ENCODE results near the gene EIF4E2.

DNA sequence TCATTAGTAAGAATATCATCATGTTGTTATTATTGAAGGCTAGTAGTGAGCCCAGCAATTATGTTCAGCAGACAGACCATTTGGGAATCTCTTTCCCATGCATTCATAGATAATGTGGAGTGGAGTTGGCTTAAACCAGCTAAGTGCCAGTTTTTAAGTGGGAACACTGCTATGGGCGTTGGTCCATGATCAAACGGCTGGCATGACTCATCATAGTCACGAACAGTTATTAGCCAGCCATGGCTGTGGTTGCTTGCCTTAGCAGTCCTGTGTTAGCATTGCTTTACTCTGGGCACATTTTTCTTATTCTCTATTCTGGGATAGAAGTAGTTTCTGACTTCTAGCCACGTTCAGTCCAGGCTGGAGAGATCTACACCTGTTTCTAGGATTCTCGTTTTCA lies 17.7 kb downstream of the EIF4E2 start:
- TF ChIP-seq, protein P1, sequence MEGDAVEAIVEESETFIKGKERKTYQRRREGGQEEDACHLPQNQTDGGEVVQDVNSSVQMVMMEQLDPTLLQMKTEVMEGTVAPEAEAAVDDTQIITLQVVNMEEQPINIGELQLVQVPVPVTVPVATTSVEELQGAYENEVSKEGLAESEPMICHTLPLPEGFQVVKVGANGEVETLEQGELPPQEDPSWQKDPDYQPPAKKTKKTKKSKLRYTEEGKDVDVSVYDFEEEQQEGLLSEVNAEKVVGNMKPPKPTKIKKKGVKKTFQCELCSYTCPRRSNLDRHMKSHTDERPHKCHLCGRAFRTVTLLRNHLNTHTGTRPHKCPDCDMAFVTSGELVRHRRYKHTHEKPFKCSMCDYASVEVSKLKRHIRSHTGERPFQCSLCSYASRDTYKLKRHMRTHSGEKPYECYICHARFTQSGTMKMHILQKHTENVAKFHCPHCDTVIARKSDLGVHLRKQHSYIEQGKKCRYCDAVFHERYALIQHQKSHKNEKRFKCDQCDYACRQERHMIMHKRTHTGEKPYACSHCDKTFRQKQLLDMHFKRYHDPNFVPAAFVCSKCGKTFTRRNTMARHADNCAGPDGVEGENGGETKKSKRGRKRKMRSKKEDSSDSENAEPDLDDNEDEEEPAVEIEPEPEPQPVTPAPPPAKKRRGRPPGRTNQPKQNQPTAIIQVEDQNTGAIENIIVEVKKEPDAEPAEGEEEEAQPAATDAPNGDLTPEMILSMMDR (IDR thresholded peaks at IDR 0.05; ENCODE audit: insufficient read depth, low read length, poor library complexity, severe bottlenecking) = no peak
- TF ChIP-seq EZH2phosphoT487 (conservative IDR thresholded peaks at IDR 0.05; ENCODE audit: low read length) = no peak

Data from SU-DHL-6 (cell line).